SK-N-SH (cell line): ENCODE results near the gene KRT36.

Experiments used
- CTCF ChIP-seq: fragments of 200-600 bp; sonication (generic); IDR thresholded peaks from 2 replicates; pipeline ENCODE4 v1.6.1; 2017; ENCODE audit warnings: antibody characterized with exemption, mild to moderate bottlenecking, moderate library complexity
- ELF1 ChIP-seq: IDR thresholded peaks from 2 replicates; pipeline ENCODE4 v1.4.0; 2012
- EP300 ChIP-seq, 2 experiments: IDR thresholded peaks; 2 replicates each; pipeline versions ENCODE4 v1.4.0 to v1.6.1; 2012; ENCODE audit warnings: borderline replicate concordance in 1 of 2, low read depth in 1 of 2, low read length in 1 of 2
- EZH2phosphoT487 ChIP-seq: fragments of 200-600 bp; sonication (generic); IDR thresholded peaks from 2 replicates; pipeline ENCODE4 v1.6.1; 2017; ENCODE audit warnings: low read depth, mixed run types, mild to moderate bottlenecking, antibody characterized with exemption, moderate library complexity, borderline replicate concordance
- FOXJ3 ChIP-seq: sonication (generic); formaldehyde crosslinking; IDR thresholded peaks from 2 replicates; pipeline ENCODE4 v1.5.1; 2020; ENCODE audit warnings: mild to moderate bottlenecking, missing genetic modification reagents
- MXI1 ChIP-seq: IDR thresholded peaks from 2 replicates; pipeline ENCODE4 v1.6.1; 2012; ENCODE audit warnings: mild to moderate bottlenecking, low read depth, low read length, improper control_type of control experiment
- NFIC ChIP-seq: IDR thresholded peaks from 2 replicates; pipeline ENCODE4 v1.4.0; 2012; ENCODE audit warnings: borderline replicate concordance
- POLR2AphosphoS5 ChIP-seq: IDR thresholded peaks from 2 replicates; pipeline ENCODE4 v1.6.1; 2012; ENCODE audit warnings: low read depth, low read length
- RAD21 ChIP-seq: IDR thresholded peaks from 2 replicates; pipeline ENCODE4 v1.6.1; 2012; ENCODE audit warnings: mild to moderate bottlenecking, low read length
- REST ChIP-seq: IDR thresholded peaks from 2 replicates; pipeline ENCODE4 v1.6.1; 2012; ENCODE audit warnings: mild to moderate bottlenecking, low read depth, low read length, moderate library complexity
- RXRA ChIP-seq: IDR thresholded peaks from 2 replicates; pipeline ENCODE4 v1.4.0; 2012; ENCODE audit warnings: low read depth, mild to moderate bottlenecking, borderline replicate concordance
- SIN3A ChIP-seq: IDR thresholded peaks from 2 replicates; pipeline ENCODE4 v1.6.1; 2012; ENCODE audit warnings: low read depth, mild to moderate bottlenecking, low read length, moderate library complexity, borderline replicate concordance
- USF1 ChIP-seq: IDR thresholded peaks from 2 replicates; pipeline ENCODE4 v1.4.0; 2012; ENCODE audit warnings: low read depth, borderline replicate concordance
- ZBTB33 ChIP-seq: IDR thresholded peaks from 2 replicates; pipeline ENCODE4 v1.4.0; 2012; ENCODE audit warnings: low read depth, borderline replicate concordance

- TF ChIP-seq EP300 (IDR thresholded peaks at IDR 0.05; ENCODE audit: borderline replicate concordance in 1 of 2, low read depth in 1 of 2, low read length in 1 of 2): no peak
- no peak for TF ChIP-seq EZH2phosphoT487
- no peak for TF ChIP-seq USF1
- TF ChIP-seq MXI1: no peak
- TF ChIP-seq RAD21: no peak
- TF ChIP-seq REST: no peak
- no peak for TF ChIP-seq CTCF
- TF ChIP-seq ZBTB33: no peak
- no peak for TF ChIP-seq RXRA
- TF ChIP-seq SIN3A: no peak
- no peak for TF ChIP-seq NFIC
- TF ChIP-seq ELF1: no peak
- no peak for TF ChIP-seq POLR2AphosphoS5
- no peak for TF ChIP-seq FOXJ3 (CRISPR knock-in tag)
Measured at GRCh38 chr17:41442739-41443138, 47.0 kb downstream of the KRT36 start.
